K562 (cell line): ENCODE data around the gene MRPL38. TPM values are rescaled to one million over a fixed set of nuclear protein-coding genes. Genes with fewer than 3 reads are reported as not detected.

Experiments
- ATF6 ChIP-seq: sonication (generic); formaldehyde crosslinking; IDR thresholded peaks from 2 replicates; pipeline ENCODE4 v1.4.0; 2020; ENCODE audit warnings: mild to moderate bottlenecking, missing genetic modification reagents
- CHAMP1 ChIP-seq: fragments of 450-650 bp; IDR thresholded peaks from 2 replicates; pipeline ENCODE4 v1.6.1; 2016; ENCODE audit warnings: mild to moderate bottlenecking
- E2F3 ChIP-seq: fragments of 250-450 bp; sonication (Bioruptor Pico); IDR thresholded peaks from 2 replicates; pipeline ENCODE4 v1.4.0; 2020; ENCODE audit warnings: mild to moderate bottlenecking
- FUS ChIP-seq: fragments of 200-400 bp; formaldehyde crosslinking; optimal IDR thresholded peaks from 2 replicates; pipeline ENCODE3; 2017; ENCODE audit warnings: low read depth, low read length
- MBD2 ChIP-seq: sonication (generic); IDR thresholded peaks from 2 replicates; pipeline ENCODE4 v1.6.1; 2016; ENCODE audit warnings: low read depth, borderline replicate concordance
- PHTF2 ChIP-seq: fragments of 250-450 bp; sonication (Bioruptor Pico); IDR thresholded peaks from 2 replicates; pipeline ENCODE4 v1.5.0; 2021; ENCODE audit warnings: mild to moderate bottlenecking
- POLR3G ChIP-seq: IDR thresholded peaks from 2 replicates; pipeline ENCODE4 v1.6.1; 2011; ENCODE audit not compliant: insufficient read length, insufficient replicate concordance; ENCODE audit errors: extremely low read depth
- TAF1 ChIP-seq: IDR thresholded peaks from 2 replicates; pipeline ENCODE4 v1.6.1; 2011; ENCODE audit warnings: mild to moderate bottlenecking, low read length, moderate library complexity; ENCODE audit not compliant: insufficient read depth, control insufficient read depth, severe bottlenecking; ENCODE audit errors: extremely low read depth
- ZNF175 ChIP-seq: fragments of 200-800 bp; sonication (Bioruptor generic); IDR thresholded peaks from 2 replicates; pipeline ENCODE4 v1.6.1; 2016; ENCODE audit warnings: low read depth, mild to moderate bottlenecking, missing genetic modification characterization, missing compliant biosample characterization
- ZNF512 ChIP-seq: IDR thresholded peaks from 2 replicates; pipeline ENCODE4 v1.6.1; 2016; ENCODE audit warnings: missing genetic modification characterization, missing compliant biosample characterization
- polyA plus RNA-seq, 8 experiments: library from polyadenylated mRNA; depleted of rRNA in 4 of 8; stranded (reverse) in 5 of 8; unstranded in 3 of 8; fragments of >200 nt; fragmentation: Nextera tagmentation in 2 of 8; fragmentation: Illumina TruSeq in 1 of 8; extraction: Ambion mirVana in 2 of 8; extraction: Trizol in 1 of 8; gene quantifications; 2 replicates each; pipeline versions ENCODE4 v1.2.1 to v1.2.3, GENCODE V29; 2011 to 2014; ENCODE audit warnings: inconsistent platforms in 1 of 8, missing spikeins in 1 of 8
- total RNA-seq, 7 experiments: library from RNA; depleted of rRNA in 6 of 7; stranded (reverse); fragments of >200 nt in 6 of 7; fragmentation: Illumina TruSeq in 2 of 7; extraction: Trizol in 2 of 7; gene quantifications; 2 replicates each; pipeline versions ENCODE4 v1.2.1 to v1.2.3, GENCODE V29; 2011 to 2021; ENCODE audit warnings: low replicate concordance in 1 of 7
- TF ChIP-seq, protein P1 (sequence below): IDR thresholded peaks from 2 replicates; pipeline ENCODE4 v1.6.1; 2014; ENCODE audit warnings: antibody characterized with exemption
- TF ChIP-seq, protein P2 (sequence below): IDR thresholded peaks from 3 replicates; pipeline ENCODE4 v1.6.1; 2011; ENCODE audit warnings: borderline replicate concordance, mild to moderate bottlenecking, moderate library complexity; ENCODE audit not compliant: insufficient read length; ENCODE audit errors: extremely low read depth
- TF ChIP-seq, protein P3 (sequence below): fragments of 450-650 bp; IDR thresholded peaks from 2 replicates; pipeline ENCODE4 v1.6.1; 2016; ENCODE audit warnings: borderline replicate concordance

MRPL38 gene
- total and polyA plus RNA-seq, 9 of the 15 experiments (the other 6 are each of a cell fraction or from before 2014, with no cell fraction given) = 4.5 to 154 (median 48.5) TPM

DNA sequence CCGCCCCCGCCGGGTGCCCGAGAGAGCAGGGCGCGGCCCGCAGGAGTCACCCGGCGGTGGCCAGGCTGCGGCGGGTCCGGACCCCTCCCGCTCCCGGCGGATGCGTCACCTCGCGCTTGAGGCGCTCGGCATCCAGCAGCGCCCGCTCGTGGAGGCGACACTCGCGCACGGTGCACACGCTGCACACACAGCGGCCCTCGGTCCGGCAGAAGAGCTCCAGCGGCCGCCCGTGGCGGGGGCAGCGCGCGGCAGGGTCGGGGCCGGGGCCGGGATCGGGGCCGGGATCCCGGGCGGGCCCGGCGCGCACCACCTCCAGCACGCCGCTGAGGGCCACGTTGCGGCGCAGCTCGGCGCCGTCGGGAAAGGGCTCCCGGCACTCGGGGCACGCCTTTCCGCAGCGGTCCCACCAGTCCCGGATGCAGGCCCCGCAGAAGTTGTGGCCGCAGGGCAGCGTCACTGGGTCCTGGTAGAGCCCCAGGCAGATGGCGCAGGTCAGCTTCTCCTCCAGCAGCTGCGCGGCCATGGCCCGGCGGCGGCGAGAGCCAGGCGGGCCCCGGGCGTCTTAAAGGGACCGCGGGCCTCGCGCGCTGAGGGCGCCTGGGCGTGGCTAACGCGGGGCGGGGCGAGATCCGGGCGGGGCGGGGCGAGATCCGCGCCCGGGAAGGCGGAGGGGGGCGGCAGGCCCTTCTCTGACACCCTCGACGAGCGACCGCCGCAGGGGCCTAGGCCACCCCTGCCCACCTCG lies 8.1 kb downstream of the MRPL38 start, which contains the start of gene TRIM65 (continued):
- TF ChIP-seq, protein P1, sequence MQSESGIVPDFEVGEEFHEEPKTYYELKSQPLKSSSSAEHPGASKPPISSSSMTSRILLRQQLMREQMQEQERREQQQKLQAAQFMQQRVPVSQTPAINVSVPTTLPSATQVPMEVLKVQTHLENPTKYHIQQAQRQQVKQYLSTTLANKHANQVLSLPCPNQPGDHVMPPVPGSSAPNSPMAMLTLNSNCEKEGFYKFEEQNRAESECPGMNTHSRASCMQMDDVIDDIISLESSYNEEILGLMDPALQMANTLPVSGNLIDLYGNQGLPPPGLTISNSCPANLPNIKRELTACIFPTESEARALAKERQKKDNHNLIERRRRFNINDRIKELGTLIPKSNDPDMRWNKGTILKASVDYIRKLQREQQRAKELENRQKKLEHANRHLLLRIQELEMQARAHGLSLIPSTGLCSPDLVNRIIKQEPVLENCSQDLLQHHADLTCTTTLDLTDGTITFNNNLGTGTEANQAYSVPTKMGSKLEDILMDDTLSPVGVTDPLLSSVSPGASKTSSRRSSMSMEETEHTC = no peak
- TF ChIP-seq MBD2 (peak; percentile 34; the same call in 1 of the 2 replicates), PHTF2 (CRISPR knock-in tag) (no peak), FUS (peak; percentile 4), ZNF175 (no peak), CHAMP1 (no peak), ZNF512 (tag) (no peak), TAF1 (peak; percentile 81), E2F3 (CRISPR knock-in tag) (no peak), POLR3G (no peak), ATF6 (CRISPR knock-in tag) (no peak)
- TF ChIP-seq, protein P2, sequence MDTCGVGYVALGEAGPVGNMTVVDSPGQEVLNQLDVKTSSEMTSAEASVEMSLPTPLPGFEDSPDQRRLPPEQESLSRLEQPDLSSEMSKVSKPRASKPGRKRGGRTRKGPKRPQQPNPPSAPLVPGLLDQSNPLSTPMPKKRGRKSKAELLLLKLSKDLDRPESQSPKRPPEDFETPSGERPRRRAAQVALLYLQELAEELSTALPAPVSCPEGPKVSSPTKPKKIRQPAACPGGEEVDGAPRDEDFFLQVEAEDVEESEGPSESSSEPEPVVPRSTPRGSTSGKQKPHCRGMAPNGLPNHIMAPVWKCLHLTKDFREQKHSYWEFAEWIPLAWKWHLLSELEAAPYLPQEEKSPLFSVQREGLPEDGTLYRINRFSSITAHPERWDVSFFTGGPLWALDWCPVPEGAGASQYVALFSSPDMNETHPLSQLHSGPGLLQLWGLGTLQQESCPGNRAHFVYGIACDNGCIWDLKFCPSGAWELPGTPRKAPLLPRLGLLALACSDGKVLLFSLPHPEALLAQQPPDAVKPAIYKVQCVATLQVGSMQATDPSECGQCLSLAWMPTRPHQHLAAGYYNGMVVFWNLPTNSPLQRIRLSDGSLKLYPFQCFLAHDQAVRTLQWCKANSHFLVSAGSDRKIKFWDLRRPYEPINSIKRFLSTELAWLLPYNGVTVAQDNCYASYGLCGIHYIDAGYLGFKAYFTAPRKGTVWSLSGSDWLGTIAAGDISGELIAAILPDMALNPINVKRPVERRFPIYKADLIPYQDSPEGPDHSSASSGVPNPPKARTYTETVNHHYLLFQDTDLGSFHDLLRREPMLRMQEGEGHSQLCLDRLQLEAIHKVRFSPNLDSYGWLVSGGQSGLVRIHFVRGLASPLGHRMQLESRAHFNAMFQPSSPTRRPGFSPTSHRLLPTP = no peak
- TF ChIP-seq, protein P3, sequence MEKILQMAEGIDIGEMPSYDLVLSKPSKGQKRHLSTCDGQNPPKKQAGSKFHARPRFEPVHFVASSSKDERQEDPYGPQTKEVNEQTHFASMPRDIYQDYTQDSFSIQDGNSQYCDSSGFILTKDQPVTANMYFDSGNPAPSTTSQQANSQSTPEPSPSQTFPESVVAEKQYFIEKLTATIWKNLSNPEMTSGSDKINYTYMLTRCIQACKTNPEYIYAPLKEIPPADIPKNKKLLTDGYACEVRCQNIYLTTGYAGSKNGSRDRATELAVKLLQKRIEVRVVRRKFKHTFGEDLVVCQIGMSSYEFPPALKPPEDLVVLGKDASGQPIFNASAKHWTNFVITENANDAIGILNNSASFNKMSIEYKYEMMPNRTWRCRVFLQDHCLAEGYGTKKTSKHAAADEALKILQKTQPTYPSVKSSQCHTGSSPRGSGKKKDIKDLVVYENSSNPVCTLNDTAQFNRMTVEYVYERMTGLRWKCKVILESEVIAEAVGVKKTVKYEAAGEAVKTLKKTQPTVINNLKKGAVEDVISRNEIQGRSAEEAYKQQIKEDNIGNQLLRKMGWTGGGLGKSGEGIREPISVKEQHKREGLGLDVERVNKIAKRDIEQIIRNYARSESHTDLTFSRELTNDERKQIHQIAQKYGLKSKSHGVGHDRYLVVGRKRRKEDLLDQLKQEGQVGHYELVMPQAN = no peak
